Endodermal cell (in vitro differentiated cells): ENCODE results near the gene MAP1LC3B. TPM values are rescaled to one million over a fixed set of nuclear protein-coding genes. Genes with fewer than 3 reads are reported as not detected.

Source experiments
- DNase-seq: peaks from one replicate; pipeline ENCODE4 v3.0.0-alpha.2; 2017
- H3K27ac ChIP-seq: 2 replicates; pipeline ENCODE4 v1.5.1; 2013; ENCODE audit warnings: mild to moderate bottlenecking, low read depth, low read length, moderate library complexity
- H3K27me3 ChIP-seq: 2 replicates; pipeline ENCODE4 v1.6.1; 2013; ENCODE audit warnings: mild to moderate bottlenecking, low read length, moderate library complexity; ENCODE audit not compliant: insufficient read depth, control insufficient read depth, poor library complexity, severe bottlenecking
- H3K36me3 ChIP-seq: 2 replicates; pipeline ENCODE4 v1.7.0; 2013; ENCODE audit warnings: mild to moderate bottlenecking, low read length, moderate library complexity; ENCODE audit not compliant: control insufficient read depth, insufficient read depth
- H3K4me1 ChIP-seq: one replicate; pipeline ENCODE4 v1.7.0; 2013; ENCODE audit warnings: low read length; ENCODE audit not compliant: control insufficient read depth, insufficient read depth
- H3K4me3 ChIP-seq: 2 replicates; pipeline ENCODE4 v1.5.1; 2013; ENCODE audit warnings: mild to moderate bottlenecking, low read length, moderate library complexity
- H3K9ac ChIP-seq: 2 replicates; pipeline ENCODE4 v1.6.1; 2013; ENCODE audit warnings: mild to moderate bottlenecking, low read length, moderate library complexity; ENCODE audit not compliant: poor library complexity, severe bottlenecking; ENCODE audit errors: extremely low read depth
- H3K9me3 ChIP-seq: 2 replicates; pipeline ENCODE4 v1.6.1; 2013; ENCODE audit warnings: mild to moderate bottlenecking, low read length, moderate library complexity; ENCODE audit not compliant: control insufficient read depth
- H3K27ac Mint-ChIP-seq: 2 replicates; pipeline ENCODE4 v1.8.0; 2020; ENCODE audit warnings: mixed read lengths
- H3K27me3 Mint-ChIP-seq: 2 replicates; pipeline ENCODE4 v1.8.0; 2021; ENCODE audit warnings: mild to moderate bottlenecking, mixed read lengths; ENCODE audit not compliant: insufficient read depth
- H3K36me3 Mint-ChIP-seq: 2 replicates; pipeline ENCODE4 v1.8.0; 2020; ENCODE audit warnings: low read depth, mixed read lengths
- H3K4me1 Mint-ChIP-seq: 2 replicates; pipeline ENCODE4 v1.8.0; 2020; ENCODE audit warnings: mixed read lengths
- H3K4me3 Mint-ChIP-seq: 2 replicates; pipeline ENCODE4 v1.8.0; 2020; ENCODE audit warnings: mild to moderate bottlenecking, moderate library complexity, mixed read lengths
- H3K9me3 Mint-ChIP-seq: 2 replicates; pipeline ENCODE4 v1.8.0; 2020; ENCODE audit warnings: mild to moderate bottlenecking, mixed read lengths
- WGBS, 2 experiments: methylation state at CpG; one replicate each; pipeline versions ENCODE4 v1.1.5 to v1.1.7; 2013; ENCODE audit warnings: missing lambda C conversion rate in 2 of 2, mixed read lengths in 1 of 2; ENCODE audit not compliant: insufficient coverage in 1 of 2, insufficient read length in 1 of 2; 5-methylcytosine and 5-hydroxymethylcytosine counted together
- total RNA-seq, 2 donors: library from RNA; stranded (reverse); fragmentation: NEBNext Ultra II Directional in 1 of 2; extraction: Animal tissue kit (Norgen Biotek cat#: 25700) in 1 of 2; gene quantifications; 2 replicates in 1 of 2; 3 replicates in 1 of 2; pipeline ENCODE4 v1.2.1, GENCODE V29; 2021
- TF ChIP-seq, protein P1 (sequence below): fragments of 200-600 bp; sonication (generic); conservative IDR thresholded peaks from 2 replicates; pipeline ENCODE4 v1.5.0; 2021; ENCODE audit warnings: antibody characterized with exemption, mild to moderate bottlenecking

The MAP1LC3B gene
- total RNA-seq, 2 donors from 2014 or later, result 56.4 to 62.4 TPM

GRCh38 chr16:87446479-87446878 is 54.3 kb downstream of the MAP1LC3B start:
- no peaks in the 10 kb centered on the region for H3K27me3 ChIP-seq
- Mint-ChIP-seq H3K4me3 (no peak overlapping the region), H3K9me3 (peaks cover 36% of the 10 kb centered on the region), H3K27me3 (no peaks in the 10 kb centered on the region), H3K36me3 (peaks cover 85% of the 10 kb centered on the region), H3K4me1 (peaks cover 6% of the 10 kb centered on the region), H3K27ac (no peak overlapping the region)
- H3K9ac ChIP-seq, result no peak overlapping the region
- H3K9me3 ChIP-seq, result peaks cover 25% of the 10 kb centered on the region
- no peak for DNase-seq
- no peaks in the 10 kb centered on the region for H3K4me1 ChIP-seq
- H3K36me3 ChIP-seq, result peaks cover 63% of the 10 kb centered on the region
- 91 to 98% methylated on average over 6 to 7 of the region's 7 CpGs for WGBS, 2 experiments
- H3K27ac ChIP-seq, result no peak overlapping the region
- TF ChIP-seq, protein P1, sequence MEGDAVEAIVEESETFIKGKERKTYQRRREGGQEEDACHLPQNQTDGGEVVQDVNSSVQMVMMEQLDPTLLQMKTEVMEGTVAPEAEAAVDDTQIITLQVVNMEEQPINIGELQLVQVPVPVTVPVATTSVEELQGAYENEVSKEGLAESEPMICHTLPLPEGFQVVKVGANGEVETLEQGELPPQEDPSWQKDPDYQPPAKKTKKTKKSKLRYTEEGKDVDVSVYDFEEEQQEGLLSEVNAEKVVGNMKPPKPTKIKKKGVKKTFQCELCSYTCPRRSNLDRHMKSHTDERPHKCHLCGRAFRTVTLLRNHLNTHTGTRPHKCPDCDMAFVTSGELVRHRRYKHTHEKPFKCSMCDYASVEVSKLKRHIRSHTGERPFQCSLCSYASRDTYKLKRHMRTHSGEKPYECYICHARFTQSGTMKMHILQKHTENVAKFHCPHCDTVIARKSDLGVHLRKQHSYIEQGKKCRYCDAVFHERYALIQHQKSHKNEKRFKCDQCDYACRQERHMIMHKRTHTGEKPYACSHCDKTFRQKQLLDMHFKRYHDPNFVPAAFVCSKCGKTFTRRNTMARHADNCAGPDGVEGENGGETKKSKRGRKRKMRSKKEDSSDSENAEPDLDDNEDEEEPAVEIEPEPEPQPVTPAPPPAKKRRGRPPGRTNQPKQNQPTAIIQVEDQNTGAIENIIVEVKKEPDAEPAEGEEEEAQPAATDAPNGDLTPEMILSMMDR, result no peak
- H3K4me3 ChIP-seq, result no peak overlapping the region

DNA sequence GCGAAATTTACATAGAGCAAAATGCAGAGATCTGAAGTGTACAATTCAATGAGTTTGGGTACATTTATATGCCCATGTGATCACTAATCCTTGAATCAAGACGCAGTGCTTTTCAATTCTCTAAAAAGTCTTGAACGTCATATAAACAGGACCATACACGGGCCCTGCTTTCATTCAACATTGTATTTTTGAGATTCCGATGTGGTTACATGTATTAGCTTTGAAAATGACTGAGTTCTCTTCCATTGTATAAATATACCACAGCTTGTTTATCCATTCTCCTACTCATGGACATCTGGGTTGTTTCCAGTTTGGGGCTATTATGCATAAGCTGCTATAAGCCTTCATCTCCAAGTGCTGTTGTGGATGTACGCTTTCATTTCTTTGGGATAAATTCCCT is 55.2 kb downstream of the MAP1LC3B start:
- H3K9ac ChIP-seq, result no peak overlapping the region
- no peak overlapping the region for H3K4me3 ChIP-seq
- peaks cover 61% of the 10 kb centered on the region for H3K36me3 ChIP-seq
- H3K4me3 Mint-ChIP-seq, result no peak overlapping the region
- peaks cover 85% of the 10 kb centered on the region for H3K36me3 Mint-ChIP-seq
- no peak for DNase-seq
- H3K27me3 Mint-ChIP-seq, result no peaks in the 10 kb centered on the region
- peaks cover 6% of the 10 kb centered on the region for H3K4me1 Mint-ChIP-seq
- no peaks in the 10 kb centered on the region for H3K27me3 ChIP-seq
- peaks cover 36% of the 10 kb centered on the region for H3K9me3 Mint-ChIP-seq
- WGBS, 2 experiments, result 95 to 100% methylated on average over 4 to 6 of the region's 6 CpGs
- H3K27ac ChIP-seq, result no peak overlapping the region
- TF ChIP-seq, protein P1, result no peak
- H3K4me1 ChIP-seq, result no peaks in the 10 kb centered on the region
- H3K27ac Mint-ChIP-seq, result no peak overlapping the region
- peaks cover 25% of the 10 kb centered on the region for H3K9me3 ChIP-seq

GRCh38 chr16:87448866-87449265 is 56.7 kb downstream of the MAP1LC3B start:
- H3K4me3 Mint-ChIP-seq, result no peak overlapping the region
- Histone ChIP-seq H3K27me3 (no peaks in the 10 kb centered on the region), H3K9me3 (peaks cover 18% of the 10 kb centered on the region), H3K4me1 (no peaks in the 10 kb centered on the region), H3K27ac (no peak overlapping the region), H3K4me3 (no peak overlapping the region), H3K36me3 (peaks cover 71% of the 10 kb centered on the region), H3K9ac (no peak overlapping the region)
- no peaks in the 10 kb centered on the region for H3K4me1 Mint-ChIP-seq
- H3K9me3 Mint-ChIP-seq, result peaks cover 21% of the 10 kb centered on the region
- H3K27me3 Mint-ChIP-seq, result no peaks in the 10 kb centered on the region
- H3K27ac Mint-ChIP-seq, result no peak overlapping the region
- TF ChIP-seq, protein P1, result no peak
- no peak for DNase-seq
- WGBS, 2 experiments, result 95 to 96% methylated on average over 9 to 12 of the region's 12 CpGs
- peaks cover 77% of the 10 kb centered on the region for H3K36me3 Mint-ChIP-seq
